GM19328 (cell line): ENCODE data around the gene RNPEPL1.

Source experiments
- ATAC-seq: cut with Tn5 transposase; IDR thresholded peaks from one replicate; pipeline ENCODE4 v1.9.1; 2021; ENCODE audit warnings: mild to moderate bottlenecking, moderate library complexity; ENCODE audit not compliant: unreplicated experiment

Gene RNPEPL1

GRCh38 chr2:240588669-240589068 lies 20.4 kb downstream of the RNPEPL1 start:
- no peak for ATAC-seq

GRCh38 chr2:240589375-240589774 lies 21.1 kb downstream of the RNPEPL1 start:
- ATAC-seq = no peak

- ATAC-seq = no peak
Measured at GRCh38 chr2:240589850-240590525, 21.7 kb downstream of the RNPEPL1 start.

GRCh38 chr2:240590681-240591111 lies 22.4 kb downstream of the RNPEPL1 start:
- no peak for ATAC-seq

GRCh38 chr2:240591226-240591625 lies 22.9 kb downstream of the RNPEPL1 start:
- no peak for ATAC-seq

GRCh38 chr2:240591784-240592183 lies 23.5 kb downstream of the RNPEPL1 start:
- ATAC-seq = no peak

GRCh38 chr2:240593026-240593702 lies 24.9 kb downstream of the RNPEPL1 start:
- ATAC-seq = no peak

- ATAC-seq = no peak
Measured at GRCh38 chr2:240593703-240594451, 25.6 kb downstream of the RNPEPL1 start.

- ATAC-seq = no peak
Measured at GRCh38 chr2:240594511-240595380, 26.5 kb downstream of the RNPEPL1 start.

GRCh38 chr2:240595381-240596079 lies 27.2 kb downstream of the RNPEPL1 start:
- ATAC-seq = no peak

GRCh38 chr2:240596080-240596460 lies 27.8 kb downstream of the RNPEPL1 start:
- no peak for ATAC-seq

- ATAC-seq = no peak
Measured at GRCh38 chr2:240596491-240596931, 28.2 kb downstream of the RNPEPL1 start.

GRCh38 chr2:240597054-240597418 lies 28.8 kb downstream of the RNPEPL1 start:
- ATAC-seq = no peak

- no peak for ATAC-seq
Measured at GRCh38 chr2:240597419-240598181, 29.3 kb downstream of the RNPEPL1 start.

- no peak for ATAC-seq
Measured at GRCh38 chr2:240598311-240598911, 30.1 kb downstream of the RNPEPL1 start.

- ATAC-seq = no peak
Measured at GRCh38 chr2:240599141-240599583, 30.9 kb downstream of the RNPEPL1 start.

GRCh38 chr2:240600451-240600961 lies 32.2 kb downstream of the RNPEPL1 start:
- ATAC-seq = no peak

GRCh38 chr2:240601061-240601830 lies 33.0 kb downstream of the RNPEPL1 start:
- no peak for ATAC-seq
